Retina (tissue), 1 donor: Measurements from ENCODE around the gene ZBTB34.

Experiments
- DNase-seq: peaks from one replicate; pipeline ENCODE4 v3.0.0-alpha.2; 2016

ZBTB34 gene

DNA sequence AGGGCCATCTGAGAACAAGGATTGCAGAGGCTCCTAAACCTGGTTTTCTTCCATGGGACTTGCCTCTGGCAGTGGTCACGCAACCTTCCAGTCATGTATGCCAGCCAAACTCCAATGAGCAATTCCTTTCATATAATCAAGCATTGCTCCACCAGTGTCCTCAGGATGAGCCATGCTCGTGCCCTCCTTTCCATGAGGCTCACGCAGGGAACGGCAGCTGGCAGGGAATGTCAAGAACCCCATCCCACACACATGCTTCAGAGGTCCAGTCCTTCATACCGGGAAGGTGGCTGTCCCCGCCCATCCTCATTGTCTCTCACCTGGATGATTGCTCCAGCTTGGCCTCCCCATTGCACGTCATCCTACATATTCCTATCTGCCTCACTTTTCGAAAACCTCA, 13.4 kb upstream of the ZBTB34 start:
- DNase-seq: no peak

DNA sequence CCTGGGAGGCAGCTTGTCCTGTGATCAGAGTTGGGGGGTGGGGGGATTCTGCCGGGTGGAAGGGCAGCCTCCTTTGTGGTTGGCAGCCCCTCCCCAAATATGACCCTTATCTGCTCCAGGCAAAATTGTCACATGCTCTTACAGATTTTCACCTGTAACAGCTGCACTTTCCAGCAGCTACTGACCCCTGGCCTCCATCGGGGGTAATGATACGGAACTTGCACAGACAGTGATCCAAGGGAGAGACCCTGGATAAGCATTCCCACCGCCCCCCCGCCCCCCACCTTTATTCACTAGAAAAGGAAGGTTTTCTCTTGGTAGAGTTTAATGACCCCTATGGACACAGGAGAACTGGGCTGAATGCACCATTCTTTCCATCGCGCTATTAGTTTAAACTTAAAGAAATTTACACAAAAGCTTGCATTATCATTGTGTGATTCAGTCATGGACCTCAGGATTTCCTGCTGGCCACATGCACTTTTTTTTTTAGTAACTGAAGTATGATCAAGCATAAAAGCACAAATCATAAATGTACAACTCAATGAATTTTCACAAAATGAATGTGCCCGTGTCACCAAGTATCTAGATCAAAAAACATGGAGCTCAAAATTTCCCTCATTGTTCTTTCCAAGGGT, 10.7 kb upstream of the ZBTB34 start:
- DNase-seq: no peak

GRCh38 chr9:126851286-126851880, 9.1 kb upstream of the ZBTB34 start:
- DNase-seq: no peak

GRCh38 chr9:126852086-126852688, 8.3 kb upstream of the ZBTB34 start:
- DNase-seq: no peak

DNA sequence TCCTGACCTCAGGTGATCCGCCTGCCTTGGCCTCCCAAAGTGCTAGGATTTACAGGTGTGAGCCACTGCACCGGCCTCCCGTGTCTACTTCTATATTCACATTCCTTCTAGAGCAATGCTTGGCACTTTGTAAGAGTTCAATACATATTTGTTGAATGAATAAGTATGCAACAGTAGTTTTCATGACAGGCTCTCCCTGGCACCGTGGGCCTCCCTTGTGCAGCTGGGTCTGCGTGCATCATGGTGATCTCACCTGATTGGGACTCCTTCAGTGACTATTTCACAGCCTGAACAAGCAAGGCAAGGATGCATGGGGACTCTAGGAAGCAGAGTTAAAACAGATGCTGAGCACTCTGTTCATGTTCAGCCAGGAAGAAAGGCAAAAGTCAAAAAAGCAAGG, 6.8 kb upstream of the ZBTB34 start:
- no peak for DNase-seq

GRCh38 chr9:126854734-126855133, 5.7 kb upstream of the ZBTB34 start:
- DNase-seq: no peak

- no peak for DNase-seq
These were observed 4.0 kb upstream of the ZBTB34 start for GRCh38 chr9:126856326-126856877.

- no peak for DNase-seq
These were observed 3.0 kb upstream of the ZBTB34 start for GRCh38 chr9:126857261-126857960.

DNA sequence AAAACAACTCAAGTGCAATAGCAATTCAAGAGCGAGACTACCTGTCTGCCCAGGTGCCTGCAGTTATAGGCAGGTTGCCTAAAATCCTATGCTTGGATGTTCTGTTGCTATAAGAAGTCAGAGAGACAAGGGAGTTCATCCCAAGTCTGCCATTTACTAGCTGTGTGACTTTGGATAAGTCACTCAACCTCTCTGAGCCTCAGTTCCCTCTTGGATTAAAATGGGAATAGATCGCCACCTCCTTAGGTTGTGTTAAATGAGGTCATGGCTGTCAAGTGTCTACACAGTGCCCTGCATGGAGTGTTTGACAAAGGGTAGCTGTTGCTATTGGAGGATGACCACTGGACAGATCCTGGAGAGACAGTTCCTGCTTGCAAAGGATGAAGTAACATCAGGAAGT, 1.3 kb upstream of the ZBTB34 start:
- DNase-seq: no peak

DNA sequence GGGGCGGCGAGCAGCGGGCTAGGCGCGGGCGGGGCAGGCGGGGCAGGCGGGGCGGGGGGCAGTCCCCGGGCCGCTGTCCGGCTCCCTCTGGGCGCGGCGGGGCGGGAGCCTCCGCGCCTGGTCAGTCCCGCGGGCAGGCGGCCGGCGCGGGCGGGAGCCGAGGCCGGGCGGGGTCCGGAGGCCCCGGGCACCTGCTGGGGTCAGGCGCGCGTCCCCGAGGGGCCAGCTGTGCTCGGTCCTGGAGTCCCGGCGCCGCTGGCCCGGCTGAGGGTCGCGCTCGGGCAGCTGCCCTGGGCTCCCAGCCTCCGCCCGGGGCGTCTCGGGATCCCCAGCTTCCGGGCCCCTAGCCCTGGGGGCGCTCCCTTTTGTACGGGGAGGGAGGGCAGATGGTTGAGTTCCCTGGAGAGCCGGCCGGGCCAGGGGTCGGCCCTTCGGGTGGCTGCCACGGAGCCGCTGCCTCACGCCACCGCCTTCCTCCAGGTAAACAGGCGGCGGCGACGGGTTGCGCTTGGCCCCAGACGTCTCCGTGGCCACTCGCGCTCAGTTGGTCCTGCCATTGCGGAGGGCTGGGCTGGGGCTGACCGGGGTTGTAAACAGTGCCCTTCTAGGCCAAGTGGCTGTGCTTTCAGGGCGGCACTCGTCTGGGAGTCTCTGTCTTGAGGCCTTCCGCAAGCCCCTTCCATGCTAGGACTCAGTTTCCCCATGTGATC, 473 bp downstream of the ZBTB34 start:
- DNase-seq: peak; percentile 63

DNA sequence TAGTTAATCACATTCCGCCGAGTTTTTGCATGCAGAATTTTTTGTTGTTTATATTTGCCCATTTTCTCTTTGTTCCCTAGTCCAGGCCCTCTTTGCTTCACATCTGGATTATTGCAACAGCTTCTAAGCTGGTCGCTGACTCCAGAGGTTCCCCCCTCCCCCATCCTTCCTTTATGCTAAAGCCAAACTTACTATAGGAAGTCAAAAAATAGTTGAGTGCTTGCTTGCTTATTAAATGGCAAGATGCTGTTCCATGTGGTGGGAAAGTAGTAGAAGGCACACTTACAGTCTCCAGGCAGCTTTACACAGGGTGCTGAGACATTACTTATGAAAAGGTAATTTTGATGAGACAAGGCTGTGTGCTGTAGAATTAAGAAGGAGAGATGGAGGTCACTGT, 1.3 kb downstream of the ZBTB34 start:
- no peak for DNase-seq

DNA sequence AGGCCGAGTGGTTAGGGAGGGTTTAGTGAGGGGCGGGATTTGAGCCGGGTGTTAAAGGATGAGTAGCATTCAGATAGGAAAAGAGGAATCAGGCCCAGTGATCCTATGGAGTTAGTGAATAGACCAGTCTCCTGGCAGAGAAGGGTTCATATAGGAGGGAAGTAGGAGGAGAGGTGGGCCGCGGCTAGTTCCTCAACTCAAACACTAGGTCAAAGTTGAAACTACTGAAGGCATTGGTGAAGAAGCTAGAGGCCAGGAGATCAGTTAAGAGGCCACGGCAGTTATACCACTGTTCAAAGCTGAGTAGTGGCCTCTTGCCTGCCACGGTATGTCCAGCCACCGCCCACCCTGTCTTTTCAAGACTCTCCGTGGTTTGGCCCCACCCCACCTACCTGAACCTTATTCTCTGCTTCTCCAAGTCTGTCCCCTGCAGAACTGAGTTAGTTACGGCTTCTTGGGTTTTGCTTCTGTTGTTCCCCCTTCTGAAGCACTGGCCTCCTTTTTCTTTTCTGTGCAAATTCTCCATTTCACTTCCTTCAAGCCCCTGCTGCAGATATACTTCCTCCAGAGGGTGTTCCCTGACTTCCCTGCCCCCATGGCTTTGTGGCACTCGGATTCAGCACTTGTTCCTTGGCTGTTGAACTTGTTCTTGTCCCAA, 1.8 kb downstream of the ZBTB34 start:
- no peak for DNase-seq

DNA sequence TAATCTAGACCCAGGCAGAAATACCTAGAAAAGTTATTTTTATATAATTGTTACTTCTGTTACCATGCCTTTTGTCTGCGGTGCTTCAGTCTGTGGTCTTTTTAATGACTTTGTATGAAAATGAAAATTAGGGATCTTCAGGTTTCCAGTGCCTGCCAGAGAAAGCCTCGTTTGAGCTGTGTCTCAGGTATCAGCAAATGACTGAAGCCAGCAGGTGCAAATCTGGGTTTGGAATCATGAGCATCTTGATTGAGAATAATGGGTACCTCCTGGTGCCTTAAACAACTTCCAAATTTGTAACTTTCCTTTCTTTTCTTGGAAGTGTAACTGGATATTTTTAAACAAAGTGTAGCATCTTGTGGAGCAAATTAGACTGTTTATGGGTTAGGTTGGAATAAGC, 4.3 kb downstream of the ZBTB34 start:
- no peak for DNase-seq

DNA sequence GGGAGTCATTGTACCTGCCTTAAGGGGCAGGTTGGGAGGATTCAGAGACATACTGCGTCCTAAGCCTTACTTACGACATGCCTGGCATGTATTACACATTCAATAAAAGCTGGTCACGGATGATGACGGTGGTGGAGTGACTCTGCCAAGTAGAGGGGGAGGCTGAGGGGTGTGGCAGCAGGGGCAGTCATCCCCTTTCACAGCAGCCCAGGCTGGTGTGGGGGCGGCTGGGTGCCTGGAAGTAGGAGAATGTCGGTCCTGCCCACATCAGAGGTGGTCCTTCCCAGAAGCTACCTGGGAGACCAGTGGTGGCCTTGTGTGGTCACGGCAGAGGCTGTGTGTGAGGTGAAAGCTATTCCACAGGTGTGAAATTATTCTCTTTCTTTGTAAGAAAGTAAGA, 8.9 kb downstream of the ZBTB34 start:
- DNase-seq: no peak

- DNase-seq: no peak
These were observed 12.1 kb downstream of the ZBTB34 start for GRCh38 chr9:126872516-126872915.

DNA sequence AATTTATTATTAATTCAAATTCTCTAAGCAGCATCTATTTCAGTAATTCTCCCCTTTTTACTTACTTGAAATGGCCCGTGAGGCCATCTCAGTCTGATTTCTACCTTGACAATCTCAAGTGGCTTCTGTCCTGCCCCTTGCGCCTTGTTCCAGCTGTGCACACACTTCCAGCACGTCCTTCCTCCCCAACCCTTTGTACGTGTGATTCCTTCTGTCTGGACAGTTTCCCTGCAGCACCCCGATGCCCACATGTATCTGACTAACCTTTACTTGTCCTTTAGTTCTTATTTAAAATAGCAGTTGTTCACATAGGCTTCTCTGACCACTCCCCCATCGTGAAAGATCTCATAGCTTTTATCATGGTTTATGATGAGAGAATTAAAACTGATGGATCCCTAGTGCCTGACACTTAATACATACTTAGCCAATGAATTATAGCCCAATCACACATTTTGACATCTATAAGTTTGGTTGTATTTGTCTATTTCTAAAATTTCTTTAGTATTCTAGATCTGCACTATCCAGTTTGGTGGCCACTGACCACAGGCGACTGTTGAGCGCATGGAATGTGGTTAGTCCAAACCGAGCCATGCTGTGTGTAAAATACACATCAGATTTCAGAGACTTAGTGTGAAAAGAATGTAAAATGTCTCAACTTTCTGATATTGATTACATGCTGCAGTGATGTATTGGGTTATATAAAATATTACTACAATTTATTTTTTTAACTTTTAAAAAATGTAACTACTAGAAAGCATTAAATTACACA, 14.3 kb downstream of the ZBTB34 start:
- DNase-seq: no peak

DNA sequence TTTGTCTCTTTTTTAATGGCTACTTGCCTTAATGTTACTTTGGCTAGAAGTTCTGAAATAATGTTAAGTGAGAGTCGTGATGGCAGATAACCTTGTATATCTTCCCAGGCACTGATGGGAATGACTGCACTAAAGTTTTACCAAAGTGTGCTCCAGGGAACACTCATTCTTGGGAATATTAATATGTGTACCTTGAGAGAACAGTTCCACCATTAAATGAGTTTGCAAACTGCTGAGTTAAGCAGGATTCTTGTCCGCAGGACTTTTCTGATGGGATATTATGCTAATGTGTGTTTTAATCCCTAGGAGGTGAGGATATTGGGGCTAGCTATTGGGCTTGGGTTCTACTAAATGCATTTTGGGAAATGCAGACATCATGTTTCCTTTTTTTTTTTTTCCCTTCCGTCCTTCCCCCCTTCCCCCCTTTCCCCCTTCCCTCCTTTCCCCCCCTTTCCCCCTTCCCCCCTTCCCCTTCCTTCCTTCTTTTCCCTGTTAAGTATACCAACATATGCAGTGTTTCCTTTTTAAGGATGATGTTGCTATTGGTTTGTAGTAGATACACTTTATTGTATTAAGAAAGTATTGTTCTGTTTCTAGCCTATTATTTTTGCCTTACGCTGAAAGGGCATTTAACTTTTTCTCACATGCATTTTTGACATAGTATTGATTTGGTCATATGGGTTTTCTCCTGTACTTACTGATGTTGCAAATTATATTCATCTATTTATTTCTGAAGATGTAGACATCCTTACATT, 15.5 kb downstream of the ZBTB34 start:
- no peak for DNase-seq

DNA sequence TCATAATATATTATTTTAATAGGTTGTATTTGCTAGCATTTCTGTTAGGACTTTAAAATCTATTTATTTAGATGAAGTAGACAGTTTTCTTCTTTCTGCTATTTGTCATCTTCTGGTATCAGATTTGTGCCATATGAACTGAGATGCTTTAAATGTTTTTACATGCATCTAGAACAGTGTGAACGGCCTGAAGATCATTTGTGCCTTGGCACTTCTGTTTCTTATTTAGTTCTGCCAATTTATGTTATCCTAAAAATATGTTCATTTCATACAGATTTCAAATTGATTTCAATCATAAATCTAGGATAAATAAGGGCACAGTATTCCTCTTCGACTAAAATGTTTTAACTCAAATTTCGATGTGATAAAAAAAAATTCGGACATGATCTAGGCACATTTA, 16.1 kb downstream of the ZBTB34 start:
- no peak for DNase-seq

- DNase-seq: no peak
These were observed 17.0 kb downstream of the ZBTB34 start for GRCh38 chr9:126877418-126877817.

- no peak for DNase-seq
These were observed 18.8 kb downstream of the ZBTB34 start for GRCh38 chr9:126879288-126879687.
